Measurements from ENCODE around the gene HDAC4.

- TF ChIP-seq, protein P1, sequence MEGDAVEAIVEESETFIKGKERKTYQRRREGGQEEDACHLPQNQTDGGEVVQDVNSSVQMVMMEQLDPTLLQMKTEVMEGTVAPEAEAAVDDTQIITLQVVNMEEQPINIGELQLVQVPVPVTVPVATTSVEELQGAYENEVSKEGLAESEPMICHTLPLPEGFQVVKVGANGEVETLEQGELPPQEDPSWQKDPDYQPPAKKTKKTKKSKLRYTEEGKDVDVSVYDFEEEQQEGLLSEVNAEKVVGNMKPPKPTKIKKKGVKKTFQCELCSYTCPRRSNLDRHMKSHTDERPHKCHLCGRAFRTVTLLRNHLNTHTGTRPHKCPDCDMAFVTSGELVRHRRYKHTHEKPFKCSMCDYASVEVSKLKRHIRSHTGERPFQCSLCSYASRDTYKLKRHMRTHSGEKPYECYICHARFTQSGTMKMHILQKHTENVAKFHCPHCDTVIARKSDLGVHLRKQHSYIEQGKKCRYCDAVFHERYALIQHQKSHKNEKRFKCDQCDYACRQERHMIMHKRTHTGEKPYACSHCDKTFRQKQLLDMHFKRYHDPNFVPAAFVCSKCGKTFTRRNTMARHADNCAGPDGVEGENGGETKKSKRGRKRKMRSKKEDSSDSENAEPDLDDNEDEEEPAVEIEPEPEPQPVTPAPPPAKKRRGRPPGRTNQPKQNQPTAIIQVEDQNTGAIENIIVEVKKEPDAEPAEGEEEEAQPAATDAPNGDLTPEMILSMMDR (conservative IDR thresholded peaks at IDR 0.05; ENCODE audit: low read length): no peak
- TF ChIP-seq EZH2phosphoT487 (IDR thresholded peaks at IDR 0.05; ENCODE audit: borderline replicate concordance): no peak
Observed at GRCh38 chr2:239366740-239367139, 34.1 kb downstream of the HDAC4 start.

All from Loucy (cell line).